Endodermal cell (in vitro differentiated cells): ENCODE results near the gene MYL2. TPM values are rescaled to one million over a fixed set of nuclear protein-coding genes. Genes with fewer than 3 reads are reported as not detected.

Experiments
- DNase-seq: peaks from one replicate; pipeline ENCODE4 v3.0.0-alpha.2; 2017
- H3K27ac ChIP-seq: 2 replicates; pipeline ENCODE4 v1.5.1; 2013; ENCODE audit warnings: mild to moderate bottlenecking, low read depth, low read length, moderate library complexity
- H3K27me3 ChIP-seq: 2 replicates; pipeline ENCODE4 v1.6.1; 2013; ENCODE audit warnings: mild to moderate bottlenecking, low read length, moderate library complexity; ENCODE audit not compliant: insufficient read depth, control insufficient read depth, poor library complexity, severe bottlenecking
- H3K36me3 ChIP-seq: 2 replicates; pipeline ENCODE4 v1.7.0; 2013; ENCODE audit warnings: mild to moderate bottlenecking, low read length, moderate library complexity; ENCODE audit not compliant: control insufficient read depth, insufficient read depth
- H3K4me1 ChIP-seq: one replicate; pipeline ENCODE4 v1.7.0; 2013; ENCODE audit warnings: low read length; ENCODE audit not compliant: control insufficient read depth, insufficient read depth
- H3K4me3 ChIP-seq: 2 replicates; pipeline ENCODE4 v1.5.1; 2013; ENCODE audit warnings: mild to moderate bottlenecking, low read length, moderate library complexity
- H3K9ac ChIP-seq: 2 replicates; pipeline ENCODE4 v1.6.1; 2013; ENCODE audit warnings: mild to moderate bottlenecking, low read length, moderate library complexity; ENCODE audit not compliant: poor library complexity, severe bottlenecking; ENCODE audit errors: extremely low read depth
- H3K9me3 ChIP-seq: 2 replicates; pipeline ENCODE4 v1.6.1; 2013; ENCODE audit warnings: mild to moderate bottlenecking, low read length, moderate library complexity; ENCODE audit not compliant: control insufficient read depth
- H3K27ac Mint-ChIP-seq: 2 replicates; pipeline ENCODE4 v1.8.0; 2020; ENCODE audit warnings: mixed read lengths
- H3K27me3 Mint-ChIP-seq: 2 replicates; pipeline ENCODE4 v1.8.0; 2021; ENCODE audit warnings: mild to moderate bottlenecking, mixed read lengths; ENCODE audit not compliant: insufficient read depth
- H3K36me3 Mint-ChIP-seq: 2 replicates; pipeline ENCODE4 v1.8.0; 2020; ENCODE audit warnings: low read depth, mixed read lengths
- H3K4me1 Mint-ChIP-seq: 2 replicates; pipeline ENCODE4 v1.8.0; 2020; ENCODE audit warnings: mixed read lengths
- H3K4me3 Mint-ChIP-seq: 2 replicates; pipeline ENCODE4 v1.8.0; 2020; ENCODE audit warnings: mild to moderate bottlenecking, moderate library complexity, mixed read lengths
- H3K9me3 Mint-ChIP-seq: 2 replicates; pipeline ENCODE4 v1.8.0; 2020; ENCODE audit warnings: mild to moderate bottlenecking, mixed read lengths
- WGBS, 2 experiments: methylation state at CpG; one replicate each; pipeline versions ENCODE4 v1.1.5 to v1.1.7; 2013; ENCODE audit warnings: missing lambda C conversion rate in 2 of 2, mixed read lengths in 1 of 2; ENCODE audit not compliant: insufficient coverage in 1 of 2, insufficient read length in 1 of 2; 5-methylcytosine and 5-hydroxymethylcytosine counted together
- total RNA-seq, 2 donors: library from RNA; stranded (reverse); fragmentation: NEBNext Ultra II Directional in 1 of 2; extraction: Animal tissue kit (Norgen Biotek cat#: 25700) in 1 of 2; gene quantifications; 2 replicates in 1 of 2; 3 replicates in 1 of 2; pipeline ENCODE4 v1.2.1, GENCODE V29; 2021
- TF ChIP-seq, protein P1 (sequence below): fragments of 200-600 bp; sonication (generic); conservative IDR thresholded peaks from 2 replicates; pipeline ENCODE4 v1.5.0; 2021; ENCODE audit warnings: antibody characterized with exemption, mild to moderate bottlenecking

Gene MYL2
- total RNA-seq, 2 donors from 2014 or later: 0.89 TPM; not detected in 1

DNA sequence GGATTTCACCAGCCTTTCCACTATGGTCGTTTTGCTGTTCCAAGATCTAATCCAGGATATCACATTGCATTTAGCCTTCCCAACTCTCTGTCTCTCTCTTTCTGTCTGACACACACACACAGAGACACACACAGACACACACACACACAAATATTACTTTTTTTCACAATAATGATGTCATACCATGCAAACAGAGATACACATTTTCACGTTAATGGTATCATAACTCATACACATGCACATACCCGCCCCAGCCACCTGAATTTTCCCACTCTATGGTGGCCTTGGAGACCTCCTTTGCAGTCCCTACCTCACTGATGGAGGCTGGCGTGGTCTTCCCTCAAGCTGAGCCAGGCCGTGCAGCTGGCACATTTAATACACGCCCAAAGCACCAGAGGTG, 7.2 kb upstream of the MYL2 start:
- Mint-ChIP-seq H3K9me3 (no peaks in the 10 kb centered on the region), H3K27ac (no peak overlapping the region), H3K4me3 (no peak overlapping the region), H3K4me1 (peaks cover 2% of the 10 kb centered on the region), H3K27me3 (peaks cover 3% of the 10 kb centered on the region), H3K36me3 (no peaks in the 10 kb centered on the region)
- Histone ChIP-seq H3K4me1 (no peaks in the 10 kb centered on the region), H3K9ac (no peak overlapping the region), H3K4me3 (no peak overlapping the region), H3K27me3 (no peaks in the 10 kb centered on the region), H3K36me3 (no peaks in the 10 kb centered on the region), H3K9me3 (no peaks in the 10 kb centered on the region), H3K27ac (no peak overlapping the region)
- WGBS, 2 experiments: 81 to 92% methylated on average over 4 to 6 of the region's 6 CpGs
- TF ChIP-seq, protein P1, sequence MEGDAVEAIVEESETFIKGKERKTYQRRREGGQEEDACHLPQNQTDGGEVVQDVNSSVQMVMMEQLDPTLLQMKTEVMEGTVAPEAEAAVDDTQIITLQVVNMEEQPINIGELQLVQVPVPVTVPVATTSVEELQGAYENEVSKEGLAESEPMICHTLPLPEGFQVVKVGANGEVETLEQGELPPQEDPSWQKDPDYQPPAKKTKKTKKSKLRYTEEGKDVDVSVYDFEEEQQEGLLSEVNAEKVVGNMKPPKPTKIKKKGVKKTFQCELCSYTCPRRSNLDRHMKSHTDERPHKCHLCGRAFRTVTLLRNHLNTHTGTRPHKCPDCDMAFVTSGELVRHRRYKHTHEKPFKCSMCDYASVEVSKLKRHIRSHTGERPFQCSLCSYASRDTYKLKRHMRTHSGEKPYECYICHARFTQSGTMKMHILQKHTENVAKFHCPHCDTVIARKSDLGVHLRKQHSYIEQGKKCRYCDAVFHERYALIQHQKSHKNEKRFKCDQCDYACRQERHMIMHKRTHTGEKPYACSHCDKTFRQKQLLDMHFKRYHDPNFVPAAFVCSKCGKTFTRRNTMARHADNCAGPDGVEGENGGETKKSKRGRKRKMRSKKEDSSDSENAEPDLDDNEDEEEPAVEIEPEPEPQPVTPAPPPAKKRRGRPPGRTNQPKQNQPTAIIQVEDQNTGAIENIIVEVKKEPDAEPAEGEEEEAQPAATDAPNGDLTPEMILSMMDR: no peak
- peak; percentile 25 for DNase-seq

DNA sequence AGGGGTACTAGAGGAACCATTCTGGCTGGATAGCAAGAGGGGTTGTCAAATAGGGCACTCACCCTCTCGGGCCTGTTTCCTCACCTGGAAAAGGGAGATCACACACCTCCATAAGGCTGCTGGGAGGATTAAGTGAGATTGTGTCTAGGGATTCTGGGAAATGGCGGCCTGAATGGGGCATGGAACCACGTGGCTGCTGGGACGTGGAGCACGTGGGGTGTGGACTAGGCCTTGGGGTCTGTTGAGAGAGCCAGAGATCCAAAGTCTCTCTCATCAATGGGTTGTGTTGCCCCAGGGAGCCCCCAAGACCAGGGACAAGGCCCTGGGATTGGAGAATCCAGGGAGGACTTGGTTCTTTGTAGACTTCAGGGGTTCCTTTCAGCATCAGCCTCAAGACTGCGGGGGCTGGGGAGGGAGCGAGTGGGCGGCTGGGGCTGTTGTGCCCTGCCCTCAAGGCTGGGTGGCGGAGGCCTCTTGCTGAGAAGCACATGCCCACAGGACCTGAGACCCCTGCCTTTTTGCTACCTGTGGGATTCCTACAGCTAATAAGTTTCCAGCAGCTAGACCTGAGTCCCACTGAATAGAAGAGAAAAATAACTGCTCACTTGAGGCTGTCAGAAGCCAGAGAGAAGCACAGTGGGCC, 3.4 kb upstream of the MYL2 start:
- H3K36me3 ChIP-seq: no peaks in the 10 kb centered on the region
- no peaks in the 10 kb centered on the region for H3K4me1 ChIP-seq
- Mint-ChIP-seq H3K27me3 (peaks cover 3% of the 10 kb centered on the region), H3K27ac (no peak overlapping the region), H3K9me3 (no peaks in the 10 kb centered on the region), H3K36me3 (no peaks in the 10 kb centered on the region), H3K4me3 (no peak overlapping the region), H3K4me1 (peaks cover 3% of the 10 kb centered on the region)
- H3K4me3 ChIP-seq: no peak overlapping the region
- no peak for DNase-seq
- H3K9ac ChIP-seq: no peak overlapping the region
- TF ChIP-seq, protein P1: no peak
- no peaks in the 10 kb centered on the region for H3K9me3 ChIP-seq
- H3K27ac ChIP-seq: no peak overlapping the region
- 88 to 94% methylated on average over 6 to 9 of the region's 9 CpGs for WGBS, 2 experiments
- no peaks in the 10 kb centered on the region for H3K27me3 ChIP-seq

DNA sequence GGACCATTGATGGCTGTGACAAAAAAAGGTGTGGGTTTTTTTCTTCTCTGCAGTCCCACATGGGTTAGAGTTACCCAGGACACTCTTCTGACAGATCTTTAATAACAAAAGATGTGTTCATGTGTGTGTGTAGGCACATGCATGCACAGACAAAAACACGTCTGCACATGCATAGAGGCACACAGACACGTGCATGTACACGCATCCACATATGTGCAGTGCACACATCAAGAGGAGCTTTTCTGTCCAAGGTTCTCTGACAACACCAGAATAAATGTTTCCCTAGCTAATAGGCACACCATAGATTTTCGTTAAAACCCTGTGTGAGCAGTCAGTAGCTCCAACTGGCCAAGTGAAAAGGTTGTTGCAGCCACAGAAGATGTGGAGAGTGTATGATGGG, 2.8 kb upstream of the MYL2 start:
- TF ChIP-seq, protein P1: no peak
- Histone ChIP-seq H3K4me1 (no peaks in the 10 kb centered on the region), H3K36me3 (no peaks in the 10 kb centered on the region), H3K27me3 (no peaks in the 10 kb centered on the region), H3K27ac (no peak overlapping the region), H3K4me3 (no peak overlapping the region), H3K9me3 (no peaks in the 10 kb centered on the region), H3K9ac (no peak overlapping the region)
- H3K36me3 Mint-ChIP-seq: no peaks in the 10 kb centered on the region
- DNase-seq: no peak
- peaks cover 3% of the 10 kb centered on the region for H3K27me3 Mint-ChIP-seq
- H3K9me3 Mint-ChIP-seq: no peaks in the 10 kb centered on the region
- no peak overlapping the region for H3K4me3 Mint-ChIP-seq
- 91 to 97% methylated on average over 3 to 4 of the region's 4 CpGs for WGBS, 2 experiments
- no peak overlapping the region for H3K27ac Mint-ChIP-seq
- H3K4me1 Mint-ChIP-seq: peaks cover 3% of the 10 kb centered on the region
